BLaER1 (cell line): Measurements from ENCODE around the gene TPCN1.

Source experiments
- H3K27ac ChIP-seq: shearing (Covaris generic); formaldehyde crosslinking; 2 replicates; pipeline ENCODE4 v1.8.1; 2022
- H3K27me3 ChIP-seq: shearing (Covaris generic); formaldehyde crosslinking; 2 replicates; pipeline ENCODE4 v1.8.1; 2022
- H3K36me3 ChIP-seq: shearing (Covaris generic); formaldehyde crosslinking; 2 replicates; pipeline ENCODE4 v1.8.1; 2022
- H3K4me1 ChIP-seq: shearing (Covaris generic); formaldehyde crosslinking; 2 replicates; pipeline ENCODE4 v1.8.1; 2022
- H3K4me2 ChIP-seq: shearing (Covaris generic); formaldehyde crosslinking; 2 replicates; pipeline ENCODE4 v1.8.1; 2022
- H3K4me3 ChIP-seq: shearing (Covaris generic); formaldehyde crosslinking; 2 replicates; pipeline ENCODE4 v1.8.1; 2022
- H3K9ac ChIP-seq: shearing (Covaris generic); formaldehyde crosslinking; 2 replicates; pipeline ENCODE4 v1.8.1; 2022
- H3K9me3 ChIP-seq: shearing (Covaris generic); formaldehyde crosslinking; 2 replicates; pipeline ENCODE4 v1.8.1; 2022
- H4K20me1 ChIP-seq: shearing (Covaris generic); formaldehyde crosslinking; 2 replicates; pipeline ENCODE4 v1.8.1; 2022
- Cebpa-rat ChIP-seq: shearing (Covaris generic); IDR thresholded peaks from 2 replicates; pipeline ENCODE4 v1.8.1; 2022

Gene TPCN1

DNA sequence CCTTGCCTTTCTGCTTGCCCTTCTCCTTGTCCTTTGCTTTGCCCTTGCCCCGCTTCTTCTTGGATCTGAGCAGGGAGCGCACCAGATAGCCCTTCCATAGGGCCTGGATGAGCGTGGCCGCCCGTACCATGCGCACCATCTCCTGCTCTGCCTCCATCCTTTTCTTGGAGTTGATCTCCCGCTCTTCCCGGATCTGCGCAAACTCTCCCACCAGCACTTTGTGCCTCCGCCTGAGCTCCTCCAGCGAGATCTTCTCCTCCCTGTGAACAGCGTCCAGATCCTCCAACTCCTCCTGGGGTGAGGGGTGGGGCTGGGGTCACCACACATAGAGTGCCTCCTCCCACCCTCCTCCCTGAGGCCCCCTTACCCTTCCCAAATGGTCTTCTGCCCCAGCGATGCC is 25.7 kb upstream of the TPCN1 start:
- peaks cover 24% of the 10 kb centered on the region for H3K36me3 ChIP-seq
- no peak overlapping the region for H3K4me2 ChIP-seq
- peaks cover 13% of the 10 kb centered on the region for H3K4me1 ChIP-seq
- TF ChIP-seq Cebpa-rat: no peak
- no peaks in the 10 kb centered on the region for H3K27me3 ChIP-seq
- no peak overlapping the region for H3K27ac ChIP-seq
- no peak overlapping the region for H3K4me3 ChIP-seq
- H3K9ac ChIP-seq: no peak overlapping the region
- no peaks in the 10 kb centered on the region for H3K9me3 ChIP-seq
- peaks cover 64% of the 10 kb centered on the region for H4K20me1 ChIP-seq

DNA sequence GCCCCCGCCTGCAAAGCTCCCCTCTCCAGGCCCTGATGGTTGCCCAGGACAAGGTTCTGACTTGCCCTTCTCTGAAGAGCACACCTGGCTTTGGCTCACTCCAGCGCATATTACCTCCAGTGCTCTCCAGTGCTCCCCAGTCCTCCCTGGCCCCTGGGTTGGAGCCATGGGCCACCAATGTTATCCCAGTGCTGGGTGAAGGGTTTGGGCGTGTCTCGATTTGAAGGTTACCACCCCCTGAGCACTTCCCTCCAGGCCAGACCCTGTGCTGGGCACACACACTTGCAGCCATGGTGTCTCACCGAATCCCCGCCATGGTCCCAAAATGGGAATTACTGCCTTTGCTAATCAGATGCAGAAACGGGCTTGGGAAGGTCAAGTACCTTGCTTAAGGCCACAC is 24.7 kb upstream of the TPCN1 start:
- Histone ChIP-seq H4K20me1 (peaks cover 57% of the 10 kb centered on the region), H3K4me1 (peaks cover 13% of the 10 kb centered on the region), H3K27ac (no peak overlapping the region), H3K9me3 (no peaks in the 10 kb centered on the region), H3K4me3 (no peak overlapping the region), H3K9ac (no peak overlapping the region), H3K36me3 (peaks cover 15% of the 10 kb centered on the region), H3K27me3 (peaks cover 6% of the 10 kb centered on the region), H3K4me2 (no peak overlapping the region)
- no peak for TF ChIP-seq Cebpa-rat

GRCh38 chr12:113196990-113197389 is 24.3 kb upstream of the TPCN1 start:
- Histone ChIP-seq H3K36me3 (peaks cover 11% of the 10 kb centered on the region), H3K9ac (no peak overlapping the region), H3K4me3 (no peak overlapping the region), H3K27ac (no peak overlapping the region), H3K4me1 (peaks cover 13% of the 10 kb centered on the region), H3K9me3 (no peaks in the 10 kb centered on the region), H3K27me3 (peaks cover 10% of the 10 kb centered on the region), H3K4me2 (no peak overlapping the region), H4K20me1 (peaks cover 57% of the 10 kb centered on the region)
- TF ChIP-seq Cebpa-rat: no peak

DNA sequence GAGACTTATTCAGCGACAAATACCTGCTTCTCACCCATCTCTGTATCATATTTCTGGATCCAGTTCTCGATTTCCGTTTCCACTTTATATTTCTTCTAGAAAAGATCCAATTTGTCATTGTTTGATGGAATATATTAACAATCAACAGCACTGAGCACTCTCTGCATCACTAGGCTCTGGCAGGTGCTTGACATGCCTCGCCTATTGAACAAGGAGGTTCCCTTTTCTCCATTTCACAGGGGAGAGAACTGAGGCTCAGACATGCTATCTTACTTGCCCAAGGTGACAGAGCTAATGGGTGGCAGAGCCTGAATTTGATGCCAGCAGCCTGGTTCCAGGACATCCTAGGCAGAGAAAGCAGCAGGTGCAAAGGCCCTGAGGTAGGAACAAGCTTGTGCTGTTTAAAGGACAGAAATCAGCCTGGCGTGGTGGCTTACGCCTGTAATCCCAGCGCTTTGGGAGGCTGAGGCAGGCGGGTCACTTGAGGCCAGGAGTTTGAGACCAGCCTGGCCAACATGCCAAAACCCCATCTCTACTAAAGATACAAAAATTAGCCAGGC is 23.7 kb upstream of the TPCN1 start:
- Histone ChIP-seq H3K27ac (no peak overlapping the region), H3K27me3 (peaks cover 14% of the 10 kb centered on the region)

DNA sequence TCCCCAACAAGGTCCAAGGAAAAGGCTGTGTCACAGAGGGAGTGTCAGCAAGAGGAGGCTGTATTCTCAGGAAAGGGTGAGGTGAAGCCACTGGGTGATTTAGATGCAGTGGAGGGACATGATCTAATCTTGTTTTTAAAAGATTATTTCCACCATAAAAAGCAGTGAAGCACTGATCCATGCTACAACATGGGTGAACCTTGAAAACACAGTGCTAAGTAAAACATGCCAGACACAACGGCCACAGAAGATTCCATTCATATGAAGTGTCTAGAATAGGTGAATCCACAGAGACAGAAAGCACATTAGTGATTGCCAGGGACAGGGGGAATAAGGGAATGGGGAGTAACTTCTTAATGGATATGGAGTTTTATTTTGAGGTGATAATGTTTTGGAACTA is 23.0 kb upstream of the TPCN1 start:
- Histone ChIP-seq H3K9ac (no peak overlapping the region), H3K27me3 (peaks cover 14% of the 10 kb centered on the region), H3K27ac (no peak overlapping the region), H3K4me3 (no peak overlapping the region), H3K4me1 (peaks cover 13% of the 10 kb centered on the region), H3K36me3 (no peaks in the 10 kb centered on the region), H3K4me2 (no peak overlapping the region), H4K20me1 (peaks cover 57% of the 10 kb centered on the region), H3K9me3 (no peaks in the 10 kb centered on the region)
- no peak for TF ChIP-seq Cebpa-rat

More for the DNA sequence above, 23.7 kb upstream of the TPCN1 start:
- no peak overlapping the region for H3K4me3 ChIP-seq
- no peak for TF ChIP-seq Cebpa-rat
- H3K9ac ChIP-seq: no peak overlapping the region
- no peak overlapping the region for H3K4me2 ChIP-seq
- peaks cover 59% of the 10 kb centered on the region for H4K20me1 ChIP-seq
- H3K4me1 ChIP-seq: peaks cover 13% of the 10 kb centered on the region
- H3K36me3 ChIP-seq: peaks cover 5% of the 10 kb centered on the region
- H3K9me3 ChIP-seq: no peaks in the 10 kb centered on the region

DNA sequence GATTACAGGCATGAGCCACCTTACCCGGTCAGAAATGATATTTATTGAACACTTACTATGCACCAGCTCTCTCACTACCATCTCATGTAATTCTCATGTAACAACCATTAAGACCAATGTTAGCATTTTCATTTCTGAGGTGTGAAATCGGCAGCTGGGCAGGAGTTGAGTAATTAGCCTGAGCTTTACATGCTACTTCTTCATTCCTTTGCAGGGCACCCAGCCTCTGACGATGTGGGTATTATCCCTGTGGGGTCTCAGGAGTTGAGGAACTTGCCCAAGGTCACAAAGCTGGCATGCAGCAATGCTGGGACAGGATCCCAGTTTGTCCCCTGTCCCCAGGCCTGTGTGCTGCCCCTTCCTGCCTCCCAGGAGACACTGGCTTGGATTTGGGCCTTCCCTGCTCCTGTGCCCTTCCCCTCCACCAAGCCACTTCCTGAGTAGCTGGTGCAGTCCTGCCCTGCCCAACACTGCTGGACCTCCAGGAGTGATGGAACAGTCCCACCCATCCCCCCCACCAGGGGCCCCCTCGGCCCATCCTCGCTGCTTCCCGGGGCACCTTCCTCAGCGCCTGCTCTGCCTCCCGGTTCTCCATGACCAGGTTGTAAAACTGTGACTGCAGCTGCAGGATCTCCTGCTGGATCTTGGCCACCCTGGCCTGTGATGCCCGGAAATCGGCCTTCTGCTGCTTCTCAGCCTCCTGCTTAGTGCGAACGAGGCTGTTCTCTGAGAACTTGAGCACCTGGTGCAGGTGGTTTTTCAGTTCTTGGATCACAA is 21.1 kb upstream of the TPCN1 start:
- Histone ChIP-seq H3K4me3 (no peak overlapping the region), H3K9me3 (no peaks in the 10 kb centered on the region), H4K20me1 (peaks cover 53% of the 10 kb centered on the region), H3K9ac (no peak overlapping the region), H3K36me3 (no peaks in the 10 kb centered on the region), H3K27ac (no peak overlapping the region), H3K4me2 (no peak overlapping the region), H3K27me3 (peaks cover 28% of the 10 kb centered on the region), H3K4me1 (no peaks in the 10 kb centered on the region)
- TF ChIP-seq Cebpa-rat: no peak

GRCh38 chr12:113201187-113202177 is 19.8 kb upstream of the TPCN1 start:
- Histone ChIP-seq H3K4me3 (no peak overlapping the region), H3K4me2 (no peak overlapping the region), H4K20me1 (peaks cover 45% of the 10 kb centered on the region; the same call in 1 of the 2 replicates), H3K36me3 (no peaks in the 10 kb centered on the region), H3K27me3 (peaks cover 34% of the 10 kb centered on the region), H3K4me1 (peaks cover 4% of the 10 kb centered on the region), H3K9ac (no peak overlapping the region), H3K9me3 (no peaks in the 10 kb centered on the region), H3K27ac (no peak overlapping the region)
- TF ChIP-seq Cebpa-rat: no peak

- H4K20me1 ChIP-seq: peaks cover 45% of the 10 kb centered on the region
- peaks cover 14% of the 10 kb centered on the region for H3K4me1 ChIP-seq
- no peaks in the 10 kb centered on the region for H3K9me3 ChIP-seq
- peaks cover 44% of the 10 kb centered on the region for H3K27me3 ChIP-seq
- no peak for TF ChIP-seq Cebpa-rat
- no peak overlapping the region for H3K27ac ChIP-seq
- no peak overlapping the region for H3K4me3 ChIP-seq
- no peaks in the 10 kb centered on the region for H3K36me3 ChIP-seq
- no peak overlapping the region for H3K4me2 ChIP-seq
- no peak overlapping the region for H3K9ac ChIP-seq
Measured at GRCh38 chr12:113202300-113203075, 18.8 kb upstream of the TPCN1 start.
